IMR-90 (cell line): ENCODE results near the gene MAP3K15. TPM values are rescaled to one million over a fixed set of nuclear protein-coding genes. Genes with fewer than 3 reads are reported as not detected.

Source experiments
- ATAC-seq: fragments of 200-7000 bp; cut with Tn5 transposase; 2 replicates; pipeline ENCODE4 v1.9.1; 2020; ENCODE audit warnings: low read depth, mild to moderate bottlenecking, moderate library complexity
- BruUV-seq: library from RNA; stranded (reverse); fragments of 400-500 nt; replicated peaks from 2 replicates; lab custom pipeline; 2021; lab: Mats Ljungman, UMichigan
- CTCF ChIA-PET: fragments of 300-600 bp; formaldehyde crosslinking; extraction: SDS; loops from one replicate; lab custom pipeline; 2021; ENCODE audit warnings: antibody characterized with exemption; lab: Yijun Ruan, JAX
- POLR2A ChIA-PET: fragments of 300-600 bp; sonication (Branson Sonifier 250); formaldehyde crosslinking; loops from one replicate; lab custom pipeline; 2022; ENCODE audit warnings: antibody characterized with exemption; ENCODE audit not compliant: unreplicated experiment; lab: Charles Lee
- DNase-seq: peaks from one replicate; pipeline ENCODE4 v3.0.0; 2013
- H2AFZ ChIP-seq: replicated peaks from 2 replicates; pipeline ENCODE3; 2013; ENCODE audit warnings: low read length, mild to moderate bottlenecking; ENCODE audit not compliant: poor library complexity
- H2AK5ac ChIP-seq: 2 replicates; pipeline ENCODE4 v1.6.1; 2013; ENCODE audit warnings: low read depth, low read length, inconsistent platforms
- H2AK9ac ChIP-seq: replicated peaks from 2 replicates; pipeline ENCODE3; 2013; ENCODE audit warnings: mild to moderate bottlenecking, low read depth, low read length, moderate library complexity; ENCODE audit not compliant: poor library complexity
- H2BK120ac ChIP-seq: 2 replicates; pipeline ENCODE4 v1.6.1; 2013; ENCODE audit warnings: low read depth, low read length, inconsistent platforms
- H2BK15ac ChIP-seq: 3 replicates; pipeline ENCODE4 v1.6.1; 2013; ENCODE audit warnings: low read depth, low read length, inconsistent platforms
- H2BK20ac ChIP-seq: 2 replicates; pipeline ENCODE4 v1.6.1; 2013; ENCODE audit warnings: low read depth, mild to moderate bottlenecking, inconsistent platforms, low read length, moderate library complexity
- H2BK5ac ChIP-seq: 2 replicates; pipeline ENCODE4 v1.6.1; 2013; ENCODE audit warnings: mild to moderate bottlenecking, low read depth, low read length, inconsistent platforms; ENCODE audit not compliant: poor library complexity, severe bottlenecking
- H3K14ac ChIP-seq: replicated peaks from 2 replicates; pipeline ENCODE4 v1.6.1; 2013; ENCODE audit warnings: low read depth, low read length, inconsistent platforms
- H3K18ac ChIP-seq: 2 replicates; pipeline ENCODE4 v1.6.1; 2013; ENCODE audit warnings: low read depth, low read length, control low read depth
- H3K23ac ChIP-seq: 2 replicates; pipeline ENCODE4 v1.6.1; 2013; ENCODE audit warnings: low read depth, low read length, inconsistent platforms
- H3K27ac ChIP-seq: 2 replicates; pipeline ENCODE4 v1.5.1; 2013; ENCODE audit warnings: mild to moderate bottlenecking, control low read depth, low read length; ENCODE audit not compliant: insufficient read depth
- H3K27me3 ChIP-seq: 2 replicates; pipeline ENCODE4 v1.6.1; 2013; ENCODE audit warnings: low read length; ENCODE audit not compliant: control insufficient read depth, insufficient read depth
- H3K36me3 ChIP-seq: 2 replicates; pipeline ENCODE4 v1.6.1; 2013; ENCODE audit warnings: low read length, mixed read lengths; ENCODE audit not compliant: control insufficient read depth, insufficient read depth
- H3K4ac ChIP-seq: 2 replicates; pipeline ENCODE4 v1.6.1; 2013; ENCODE audit warnings: low read depth, low read length, inconsistent platforms
- H3K4me1 ChIP-seq: 2 replicates; pipeline ENCODE4 v1.6.1; 2013; ENCODE audit warnings: low read length, mixed read lengths; ENCODE audit not compliant: control insufficient read depth, insufficient read depth
- H3K4me2 ChIP-seq: 2 replicates; pipeline ENCODE4 v1.6.1; 2013; ENCODE audit warnings: low read depth, mild to moderate bottlenecking, control low read depth, low read length, moderate library complexity
- H3K4me3 ChIP-seq: 2 replicates; pipeline ENCODE4 v1.5.1; 2013; ENCODE audit warnings: low read depth, mild to moderate bottlenecking, control low read depth, low read length, moderate library complexity; ENCODE audit not compliant: insufficient read depth
- H3K56ac ChIP-seq: 2 replicates; pipeline ENCODE4 v1.6.1; 2013; ENCODE audit warnings: low read length, inconsistent platforms; ENCODE audit not compliant: insufficient read depth; ENCODE audit errors: extremely low read depth
- H3K79me1 ChIP-seq, 2 experiments: 2 replicates each; pipeline ENCODE4 v1.6.1; 2013; ENCODE audit warnings: low read length in 2 of 2, inconsistent platforms in 1 of 2, low read depth in 1 of 2
- H3K9ac ChIP-seq: 2 replicates; pipeline ENCODE4 v1.6.1; 2013; ENCODE audit warnings: low read depth, low read length, control low read depth
- H3K9me1 ChIP-seq: 2 replicates; pipeline ENCODE4 v1.6.1; 2013; ENCODE audit warnings: low read length, inconsistent platforms; ENCODE audit not compliant: insufficient read depth
- H3K9me3 ChIP-seq: 2 replicates; pipeline ENCODE4 v1.6.1; 2013; ENCODE audit warnings: low read length; ENCODE audit not compliant: control insufficient read depth, insufficient read depth
- H4K20me1 ChIP-seq: 2 replicates; pipeline ENCODE4 v1.6.1; 2013; ENCODE audit warnings: low read length, inconsistent platforms; ENCODE audit not compliant: insufficient read depth
- H4K5ac ChIP-seq: 2 replicates; pipeline ENCODE4 v1.6.1; 2013; ENCODE audit warnings: mild to moderate bottlenecking, low read depth, low read length, control low read depth
- H4K8ac ChIP-seq, 2 experiments: 2 replicates each; pipeline ENCODE4 v1.6.1; 2013; ENCODE audit warnings: low read depth in 2 of 2, low read length in 2 of 2, control low read depth in 1 of 2, inconsistent platforms in 1 of 2
- H4K91ac ChIP-seq: 2 replicates; pipeline ENCODE4 v1.6.1; 2013; ENCODE audit warnings: low read depth, low read length, inconsistent platforms; ENCODE audit not compliant: insufficient read depth
- MAFK ChIP-seq: IDR thresholded peaks from 2 replicates; pipeline ENCODE4 v1.6.1; 2012; ENCODE audit warnings: low read depth, low read length, improper control_type of control experiment
- WGBS, 2 experiments: methylation state at CpG; one replicate each; pipeline versions ENCODE4 v1.1.5 to v1.1.7; 2013; ENCODE audit warnings: missing lambda C conversion rate in 2 of 2; ENCODE audit not compliant: insufficient read length in 1 of 2; ENCODE audit errors: extremely low coverage in 2 of 2; 5-methylcytosine and 5-hydroxymethylcytosine counted together
- dilution Hi-C: fragments of 300-500 bp; cut with HindIII; formaldehyde crosslinking; loops from one replicate; pipeline ENCODE4 v1.14.3; 2018; ENCODE audit warnings: low sequenced_read_pairs; ENCODE audit not compliant: unreplicated experiment
- in situ Hi-C: fragments of 300-500 bp; cut with MboI; formaldehyde crosslinking; loops from 3 replicates; pipeline ENCODE4 v1.14.3; 2019; ENCODE audit warnings: low sequenced_read_pairs, inconsistent platforms, mixed read lengths
- intact Hi-C: fragments of 100-400 bp; cut with micrococcal nuclease; formaldehyde crosslinking; loops from 2 replicates; pipeline ENCODE4 v1.10.0; 2022
- polyA plus RNA-seq, 3 experiments: library from polyadenylated mRNA; depleted of rRNA; stranded (reverse); fragments of >200 nt; gene quantifications; 2 replicates each; pipeline ENCODE4 v1.2.3, GENCODE V29; 2012; ENCODE audit warnings: low replicate concordance in 1 of 3
- total RNA-seq: library from RNA; depleted of rRNA; stranded (reverse); fragments of >200 nt; gene quantifications from 2 replicates; pipeline ENCODE4 v1.2.3, GENCODE V29; 2012
- TF ChIP-seq, protein P1 (sequence below): conservative IDR thresholded peaks from 2 replicates; pipeline ENCODE4 v1.5.1; 2012; ENCODE audit warnings: mild to moderate bottlenecking, low read depth, low read length, improper control_type of control experiment

MAP3K15 gene
- total and polyA plus RNA-seq, 2 of the 4 experiments (the other 2 are of a cell fraction), result under 0.01 to 0.10 TPM

DNA sequence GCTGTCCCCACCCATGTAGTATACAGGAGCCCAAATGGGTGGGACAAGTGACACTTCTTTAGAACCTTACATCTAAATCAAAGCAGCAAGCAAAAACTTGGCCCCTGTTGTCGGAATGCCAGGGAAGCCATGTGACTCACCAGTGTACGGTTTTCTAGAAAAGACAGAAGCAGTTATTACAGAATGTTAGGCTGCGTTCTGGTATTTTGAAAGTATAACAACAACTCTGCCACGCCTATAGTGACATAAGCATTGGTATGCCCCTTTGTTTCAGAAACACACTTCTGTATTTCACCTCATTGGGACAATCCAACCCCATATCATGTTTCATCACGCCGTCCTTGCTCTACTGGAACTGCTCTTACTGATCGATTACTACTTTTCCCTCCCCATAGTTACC, 156.8 kb downstream of the MAP3K15 start:
- Histone ChIP-seq H3K4me1 (no peaks in the 10 kb centered on the region), H3K36me3 (peaks cover 29% of the 10 kb centered on the region), H3K27me3 (no peaks in the 10 kb centered on the region), H3K4me2 (no peak overlapping the region), H4K5ac (no peak overlapping the region), H2BK15ac (no peak overlapping the region), H3K9ac (no peak overlapping the region), H3K27ac (no peak overlapping the region), H3K4me3 (no peak overlapping the region), H3K79me1 (no peaks in the 10 kb centered on the region; a peak in 1 of 4 replicates), H3K9me3 (no peaks in the 10 kb centered on the region), H2BK20ac (no peak overlapping the region), H3K23ac (no peak overlapping the region), H2AK5ac (no peak overlapping the region), H2BK5ac (no peak overlapping the region), H2BK120ac (no peak overlapping the region), H4K20me1 (no peaks in the 10 kb centered on the region), H2AK9ac (no peak overlapping the region), H4K8ac (no peak overlapping the region), H3K9me1 (no peaks in the 10 kb centered on the region), H3K14ac (no peak overlapping the region), H3K18ac (no peak overlapping the region), H3K4ac (no peak overlapping the region), H2AFZ (no peak overlapping the region), H3K56ac (no peak overlapping the region), H4K91ac (no peak overlapping the region)
- in situ Hi-C loops (loop anchor here (25.0 kb wide), 2 partner anchors 429 to 629 kb away; partner anchors contain the start of gene BCLAF3), dilution Hi-C loops (no loop called here), intact Hi-C loops (no loop called here)
- TF ChIP-seq MAFK, result no peak
- TF ChIP-seq, protein P1, sequence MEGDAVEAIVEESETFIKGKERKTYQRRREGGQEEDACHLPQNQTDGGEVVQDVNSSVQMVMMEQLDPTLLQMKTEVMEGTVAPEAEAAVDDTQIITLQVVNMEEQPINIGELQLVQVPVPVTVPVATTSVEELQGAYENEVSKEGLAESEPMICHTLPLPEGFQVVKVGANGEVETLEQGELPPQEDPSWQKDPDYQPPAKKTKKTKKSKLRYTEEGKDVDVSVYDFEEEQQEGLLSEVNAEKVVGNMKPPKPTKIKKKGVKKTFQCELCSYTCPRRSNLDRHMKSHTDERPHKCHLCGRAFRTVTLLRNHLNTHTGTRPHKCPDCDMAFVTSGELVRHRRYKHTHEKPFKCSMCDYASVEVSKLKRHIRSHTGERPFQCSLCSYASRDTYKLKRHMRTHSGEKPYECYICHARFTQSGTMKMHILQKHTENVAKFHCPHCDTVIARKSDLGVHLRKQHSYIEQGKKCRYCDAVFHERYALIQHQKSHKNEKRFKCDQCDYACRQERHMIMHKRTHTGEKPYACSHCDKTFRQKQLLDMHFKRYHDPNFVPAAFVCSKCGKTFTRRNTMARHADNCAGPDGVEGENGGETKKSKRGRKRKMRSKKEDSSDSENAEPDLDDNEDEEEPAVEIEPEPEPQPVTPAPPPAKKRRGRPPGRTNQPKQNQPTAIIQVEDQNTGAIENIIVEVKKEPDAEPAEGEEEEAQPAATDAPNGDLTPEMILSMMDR, result no peak
- BruUV-seq, result no TSS peak
- ChIA-PET CTCF (no interaction called here), POLR2A (no interaction called here)
- DNase-seq (no peak), ATAC-seq (no peak)
- WGBS, 2 experiments, result 25% methylated on average over 1 of the region's 7 CpGs; no CpG with 5 or more reads in 1 of the 2 experiments
